Neuronal stem cell (in vitro differentiated cells): ENCODE measurements around the gene POMP.

Experiments
- DNase-seq: peaks from one replicate; pipeline ENCODE4 v3.0.0-alpha.2; 2013; ENCODE audit warnings: low spot score
- H2AFZ ChIP-seq: one replicate; pipeline ENCODE4 v1.6.1; 2013; ENCODE audit warnings: mild to moderate bottlenecking, low read length, inconsistent platforms
- H2AK5ac ChIP-seq: 2 replicates; pipeline ENCODE4 v1.6.1; 2013; ENCODE audit warnings: low read depth, mild to moderate bottlenecking, inconsistent platforms, low read length, moderate library complexity, mixed read lengths
- H2BK120ac ChIP-seq: 2 replicates; pipeline ENCODE4 v1.6.1; 2013; ENCODE audit warnings: low read depth, mild to moderate bottlenecking, inconsistent platforms, low read length, moderate library complexity, mixed read lengths
- H2BK12ac ChIP-seq: one replicate; pipeline ENCODE4 v1.6.1; 2013; ENCODE audit warnings: low read length, inconsistent platforms
- H2BK15ac ChIP-seq: 2 replicates; pipeline ENCODE4 v1.6.1; 2013; ENCODE audit warnings: mild to moderate bottlenecking, low read length, inconsistent platforms, mixed read lengths
- H2BK5ac ChIP-seq: one replicate; pipeline ENCODE4 v1.6.1; 2013; ENCODE audit warnings: inconsistent platforms, mild to moderate bottlenecking, low read length, moderate library complexity
- H3K14ac ChIP-seq: one replicate; pipeline ENCODE4 v1.6.1; 2013; ENCODE audit warnings: low read length, inconsistent platforms
- H3K18ac ChIP-seq: 2 replicates; pipeline ENCODE4 v1.6.1; 2013; ENCODE audit warnings: low read length, inconsistent platforms
- H3K23ac ChIP-seq: 2 replicates; pipeline ENCODE4 v1.6.1; 2013; ENCODE audit warnings: low read depth, mild to moderate bottlenecking, mixed read lengths, low read length, inconsistent platforms; ENCODE audit not compliant: poor library complexity
- H3K27ac ChIP-seq: replicated peaks from 3 replicates; pipeline ENCODE4 v1.5.1; 2013; ENCODE audit warnings: low read length, inconsistent platforms
- H3K27me3 ChIP-seq, 3 experiments: 2 replicates each; pipeline ENCODE4 v1.6.1; 2013; ENCODE audit warnings: low read length in 3 of 3, mild to moderate bottlenecking in 2 of 3, inconsistent platforms in 1 of 3, low read depth in 1 of 3, mixed read lengths in 1 of 3, moderate library complexity in 1 of 3; ENCODE audit not compliant: control insufficient read depth in 3 of 3, insufficient read depth in 3 of 3
- H3K36me3 ChIP-seq, 2 donors: replicated peaks in 1 of 2; 2 replicates each; pipeline ENCODE4 v1.6.1; 2013; ENCODE audit warnings: low read length in 2 of 2; ENCODE audit not compliant: control insufficient read depth in 2 of 2, insufficient read depth in 2 of 2
- H3K4ac ChIP-seq: 2 replicates; pipeline ENCODE4 v1.6.1; 2013; ENCODE audit warnings: inconsistent platforms, mild to moderate bottlenecking, low read length, moderate library complexity
- H3K4me1 ChIP-seq, 2 donors: 1 replicate in 1 of 2; 2 replicates in 1 of 2; pipeline ENCODE4 v1.6.1; 2013; ENCODE audit warnings: low read length in 2 of 2, low read depth in 1 of 2; ENCODE audit not compliant: control insufficient read depth in 2 of 2, insufficient read depth in 1 of 2
- H3K4me2 ChIP-seq: one replicate; pipeline ENCODE4 v1.6.1; 2013; ENCODE audit warnings: mild to moderate bottlenecking, low read length, inconsistent platforms; ENCODE audit not compliant: insufficient read depth, poor library complexity, severe bottlenecking
- H3K4me3 ChIP-seq, 2 donors: 2 replicates each; pipeline ENCODE4 v1.5.1; 2013; ENCODE audit warnings: low read length in 2 of 2, mild to moderate bottlenecking in 2 of 2, inconsistent platforms in 1 of 2, moderate library complexity in 1 of 2
- H3K79me1 ChIP-seq: one replicate; pipeline ENCODE4 v1.6.1; 2013; ENCODE audit warnings: low read depth, mild to moderate bottlenecking, inconsistent platforms, low read length, moderate library complexity
- H3K9ac ChIP-seq: one replicate; pipeline ENCODE4 v1.6.1; 2013; ENCODE audit warnings: mild to moderate bottlenecking, low read depth, low read length, inconsistent platforms; ENCODE audit not compliant: poor library complexity
- H3K9me3 ChIP-seq, 2 donors: replicated peaks in 1 of 2; 2 replicates each; pipeline versions ENCODE3 to v1.6.1; 2013; ENCODE audit warnings: low read length in 2 of 2, mild to moderate bottlenecking in 2 of 2, inconsistent platforms in 1 of 2, low read depth in 1 of 2, mixed read lengths in 1 of 2, moderate library complexity in 1 of 2; ENCODE audit not compliant: control insufficient read depth in 2 of 2, insufficient read depth in 1 of 2
- H4K8ac ChIP-seq: one replicate; pipeline ENCODE4 v1.6.1; 2013; ENCODE audit warnings: low read depth, mild to moderate bottlenecking, inconsistent platforms, low read length, moderate library complexity
- H4K91ac ChIP-seq: one replicate; pipeline ENCODE4 v1.6.1; 2013; ENCODE audit warnings: low read length, low read depth, mild to moderate bottlenecking, inconsistent platforms; ENCODE audit not compliant: poor library complexity
- WGBS, 2 donors: extraction: QIAGEN DNeasy Blood & Tissue Kit; methylation state at CpG; one replicate each; pipeline ENCODE4 v1.1.7; 2013; ENCODE audit warnings: missing lambda C conversion rate in 2 of 2, mixed read lengths in 1 of 2; ENCODE audit not compliant: insufficient read length in 2 of 2, insufficient replicate concordance in 1 of 2; ENCODE audit errors: extremely low coverage in 2 of 2; 5-methylcytosine and 5-hydroxymethylcytosine counted together

Gene POMP

DNA sequence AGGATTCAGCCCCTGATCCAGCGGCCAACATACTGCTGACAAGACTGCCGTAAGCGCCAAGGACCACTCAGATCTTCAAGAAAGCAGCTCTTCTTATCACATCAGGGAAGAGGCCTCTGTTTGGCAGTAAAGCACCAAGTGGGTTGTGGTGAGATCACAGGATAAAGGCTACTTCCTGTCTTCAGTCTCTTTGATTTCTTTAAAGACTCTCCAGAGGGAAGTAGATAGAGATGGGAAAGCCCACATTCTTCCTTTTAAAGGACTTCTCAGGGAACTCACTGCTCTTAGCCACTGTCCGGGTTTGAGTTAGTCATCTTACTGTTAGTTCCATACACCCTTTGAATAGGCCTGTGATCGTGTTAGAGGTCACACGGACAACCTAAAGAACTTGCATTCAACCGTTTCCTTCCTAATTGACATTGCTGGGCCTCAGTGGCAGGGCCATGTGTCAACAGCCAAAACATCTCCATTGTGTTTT, 47.2 kb upstream of the POMP start:
- DNase-seq: no peak

DNA sequence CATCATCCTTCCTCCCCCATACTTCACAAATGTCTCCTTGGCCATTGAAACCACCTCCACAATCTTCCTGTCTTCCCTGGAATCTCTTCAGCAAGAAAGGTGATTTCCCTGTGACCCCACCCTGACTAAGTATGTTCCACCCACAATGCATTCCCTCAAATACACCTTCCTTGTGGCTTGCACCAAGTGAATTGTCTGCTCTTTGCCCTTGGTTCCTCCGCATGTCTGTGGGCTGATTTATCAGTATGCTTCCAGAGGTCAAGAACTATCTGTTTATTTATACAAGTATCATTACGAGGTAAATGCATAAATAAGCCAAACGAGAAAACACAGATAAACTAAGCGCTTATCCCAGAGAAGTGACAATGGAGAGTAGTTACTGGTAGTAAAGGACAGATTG, 45.4 kb upstream of the POMP start:
- Histone ChIP-seq H3K14ac (no peak overlapping the region), H3K4me2 (no peak overlapping the region), H2BK12ac (no peak overlapping the region), H2AK5ac (no peak overlapping the region), H4K91ac (no peak overlapping the region), H3K4me3 (no peak overlapping the region), H2BK120ac (no peak overlapping the region), H3K23ac (no peak overlapping the region), H3K4ac (no peak overlapping the region), H3K79me1 (no peaks in the 10 kb centered on the region), H2BK15ac (no peak overlapping the region), H2BK5ac (no peak overlapping the region), H3K4me1 (peaks cover 0 to 1% of the 10 kb centered on the region in 2 donors), H3K27ac (no peak overlapping the region), H3K9me3 (no peaks in the 10 kb centered on the region), H3K36me3 (no peaks in the 10 kb centered on the region), H3K18ac (no peak overlapping the region), H3K9ac (no peak overlapping the region), H2AFZ (no peak overlapping the region), H4K8ac (no peak overlapping the region), H3K27me3 (no peaks in the 10 kb centered on the region)
- no CpG with 5 or more reads among the region's 4 CpGs for WGBS, 2 donors
- DNase-seq: no peak

More for the DNA sequence above, 47.2 kb upstream of the POMP start:
- no CpG with 5 or more reads among the region's 7 CpGs for WGBS, 2 donors
- Histone ChIP-seq H2AFZ (peak overlapping the region; percentile 70), H2BK120ac (no peak overlapping the region), H2BK15ac (no peak overlapping the region), H3K36me3 (no peaks in the 10 kb centered on the region), H3K23ac (no peak overlapping the region), H2AK5ac (no peak overlapping the region), H3K4me2 (no peak overlapping the region), H3K9me3 (no peaks in the 10 kb centered on the region), H3K4ac (no peak overlapping the region), H2BK12ac (no peak overlapping the region), H3K4me1 (peaks cover 0 to 1% of the 10 kb centered on the region in 2 donors), H3K9ac (no peak overlapping the region), H3K79me1 (no peaks in the 10 kb centered on the region), H3K27ac (no peak overlapping the region), H3K4me3 (no peak overlapping the region), H4K8ac (no peak overlapping the region), H3K14ac (no peak overlapping the region), H2BK5ac (no peak overlapping the region), H4K91ac (no peak overlapping the region), H3K18ac (no peak overlapping the region), H3K27me3 (no peaks in the 10 kb centered on the region)

DNA sequence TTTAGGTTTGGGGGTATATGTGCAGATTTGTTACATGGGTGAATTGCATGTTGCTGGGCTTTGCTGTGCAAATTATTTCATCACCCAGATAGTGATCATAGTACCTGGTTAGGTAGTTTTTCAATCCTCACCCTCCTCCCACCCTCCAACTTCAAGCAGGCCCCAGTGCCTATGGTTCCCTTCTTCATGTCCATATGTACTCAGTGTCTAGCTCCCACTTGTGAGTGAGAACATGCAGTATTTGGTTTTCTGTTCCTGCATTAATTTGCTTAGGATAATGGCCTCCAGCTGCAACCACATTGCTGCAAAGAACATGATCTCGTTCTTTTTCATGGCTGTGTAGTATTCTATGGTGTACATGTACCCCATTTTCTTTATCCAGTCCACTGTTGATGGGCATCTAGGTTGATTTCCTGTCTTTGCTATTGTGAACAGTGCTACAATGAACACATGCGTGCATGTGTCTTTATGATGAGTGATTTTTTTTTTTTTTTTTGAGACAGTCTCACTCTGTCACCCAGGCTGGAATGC, 42.9 kb upstream of the POMP start:
- no peak overlapping the region for H2AFZ ChIP-seq
- no peak overlapping the region for H2BK15ac ChIP-seq
- H4K91ac ChIP-seq: no peak overlapping the region
- no peak overlapping the region for H3K23ac ChIP-seq
- DNase-seq: no peak
- no peak overlapping the region for H3K4me2 ChIP-seq
- H2AK5ac ChIP-seq: no peak overlapping the region
- H3K4me3 ChIP-seq: no peak overlapping the region
- no peaks in the 10 kb centered on the region for H3K9me3 ChIP-seq
- H3K27ac ChIP-seq: no peak overlapping the region
- no peak overlapping the region for H4K8ac ChIP-seq
- H3K36me3 ChIP-seq: no peaks in the 10 kb centered on the region
- peaks cover 0 to 1% of the 10 kb centered on the region in 2 donors for H3K4me1 ChIP-seq
- no peak overlapping the region for H2BK5ac ChIP-seq
- H3K79me1 ChIP-seq: no peaks in the 10 kb centered on the region
- no peak overlapping the region for H3K9ac ChIP-seq
- H3K27me3 ChIP-seq: no peaks in the 10 kb centered on the region
- H3K18ac ChIP-seq: no peak overlapping the region
- H3K4ac ChIP-seq: no peak overlapping the region
- no peak overlapping the region for H3K14ac ChIP-seq
- H2BK120ac ChIP-seq: no peak overlapping the region
- no peak overlapping the region for H2BK12ac ChIP-seq
- no CpG with 5 or more reads among the region's 2 CpGs for WGBS, 2 donors

DNA sequence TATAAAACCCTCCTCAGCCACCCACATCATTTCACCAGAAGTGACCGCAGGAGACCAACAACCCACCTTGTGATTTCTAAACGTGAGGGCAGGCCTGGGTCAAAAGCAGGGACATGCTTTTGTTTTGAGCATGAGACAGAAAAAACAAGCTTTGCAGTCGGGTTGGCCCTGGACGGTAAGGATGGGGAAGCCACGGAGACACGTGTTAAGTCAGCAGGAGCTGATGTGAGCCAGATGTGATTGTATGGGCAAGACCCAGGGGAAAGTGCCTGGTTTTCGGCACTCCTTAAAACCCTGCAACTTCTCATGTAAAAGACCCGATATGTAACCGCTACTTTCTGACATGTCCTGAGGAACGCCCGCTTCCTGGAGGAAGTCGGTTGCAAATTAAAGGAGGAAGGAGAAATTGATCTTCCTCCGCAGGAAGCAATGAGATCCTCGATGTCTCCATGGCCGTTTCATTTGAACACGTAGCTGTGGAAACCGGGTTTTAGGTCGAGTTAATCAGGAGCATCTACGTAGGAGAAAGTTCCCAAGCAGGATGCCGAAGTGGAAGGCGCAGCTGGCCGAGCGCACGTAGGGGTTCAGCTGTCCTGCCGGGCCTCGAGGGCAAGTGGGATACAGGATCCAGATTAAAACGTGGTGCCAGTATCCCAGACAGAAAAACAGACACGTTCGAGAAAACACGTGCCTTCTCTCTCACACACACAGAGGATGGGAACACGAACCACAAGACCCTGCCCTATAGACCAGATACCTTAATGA, 40.5 kb upstream of the POMP start:
- Histone ChIP-seq H2AFZ (no peak overlapping the region), H4K8ac (no peak overlapping the region), H2BK5ac (no peak overlapping the region), H4K91ac (no peak overlapping the region), H2AK5ac (no peak overlapping the region), H3K4me1 (no peaks in the 10 kb centered on the region), H3K9me3 (no peaks in the 10 kb centered on the region), H2BK12ac (no peak overlapping the region), H3K4ac (no peak overlapping the region), H3K9ac (no peak overlapping the region), H2BK120ac (no peak overlapping the region), H3K4me3 (no peak overlapping the region), H3K14ac (no peak overlapping the region), H3K79me1 (no peaks in the 10 kb centered on the region), H3K36me3 (no peaks in the 10 kb centered on the region), H3K27ac (no peak overlapping the region), H3K23ac (no peak overlapping the region), H2BK15ac (no peak overlapping the region), H3K18ac (no peak overlapping the region), H3K4me2 (no peak overlapping the region), H3K27me3 (no peaks in the 10 kb centered on the region)
- no peak for DNase-seq
- WGBS, 2 donors: no CpG with 5 or more reads among the region's 31 CpGs
